Upper lobe of left lung (tissue), 6 donors: ENCODE results near the gene KCNMA1. TPM values are rescaled to one million over a fixed set of nuclear protein-coding genes. Genes with fewer than 3 reads are reported as not detected.

Experiments
- ATAC-seq, 2 donors: fragments of 200-7000 bp; cut with Tn5 transposase; one replicate each; pipeline ENCODE4 v1.9.1; 2022; ENCODE audit warnings: mild to moderate bottlenecking in 2 of 2, moderate library complexity in 2 of 2; ENCODE audit not compliant: low FRiP score in 2 of 2
- DNase-seq, 2 donors: peaks; one replicate each; pipeline ENCODE4 v3.0.0-alpha.2; 2019 to 2020
- H3K27ac ChIP-seq, 4 donors: fragments of 200-600 bp; sonication (generic); one replicate each; pipeline ENCODE4 v1.5.1; 2016 to 2019
- H3K27me3 ChIP-seq, 4 donors: fragments of 200-600 bp; sonication (generic); one replicate each; pipeline ENCODE4 v1.5.1; 2017 to 2019
- H3K36me3 ChIP-seq, 4 donors: fragments of 200-600 bp; sonication (generic); one replicate each; pipeline ENCODE4 v1.5.1; 2016 to 2019
- H3K4me1 ChIP-seq, 4 donors: fragments of 200-600 bp; sonication (generic); one replicate each; pipeline ENCODE4 v1.5.1; 2018 to 2019
- H3K4me3 ChIP-seq, 4 donors: fragments of 200-600 bp; sonication (generic); one replicate each; pipeline ENCODE4 v1.5.1; 2017 to 2019; ENCODE audit warnings: mild to moderate bottlenecking in 2 of 4, moderate library complexity in 1 of 4
- H3K9me3 ChIP-seq, 4 donors: fragments of 200-600 bp; sonication (generic); one replicate each; pipeline ENCODE4 v1.5.1; 2018 to 2019
- EP300 ChIP-seq, 4 donors: sonication (generic); formaldehyde crosslinking; IDR thresholded peaks; one replicate each; pipeline ENCODE4 v1.5.1; 2017; ENCODE audit warnings: antibody characterized with exemption in 4 of 4, control low read depth in 2 of 4
- POLR2A ChIP-seq, 4 donors: fragments of 450-650 bp; IDR thresholded peaks; one replicate each; pipeline ENCODE4 v1.5.1; 2016 to 2017; ENCODE audit warnings: antibody characterized with exemption in 4 of 4, mild to moderate bottlenecking in 2 of 4
- POLR2AphosphoS5 ChIP-seq, 2 donors: sonication (generic); formaldehyde crosslinking; IDR thresholded peaks; one replicate each; pipeline ENCODE4 v1.5.1; 2017; ENCODE audit warnings: antibody characterized with exemption in 2 of 2
- WGBS, 2 donors: methylation state at CpG; one replicate each; pipeline ENCODE4 v1.1.5; 2017 to 2018; 5-methylcytosine and 5-hydroxymethylcytosine counted together
- total RNA-seq, 6 donors: library from RNA; depleted of rRNA in 4 of 6; stranded (reverse); fragments of >200 nt in 4 of 6; gene quantifications; one replicate each; pipeline versions ENCODE4 v1.1.0 to v1.2.1, GENCODE V29; 2016 to 2021
- TF ChIP-seq, protein P1 (sequence below), 6 experiments: fragments of 450-650 bp in 4 of 6; fragments of 200-600 bp in 2 of 6; sonication (generic) in 2 of 6; IDR thresholded peaks; one replicate each; pipeline ENCODE4 v1.5.1; 2016 to 2019; ENCODE audit warnings: antibody characterized with exemption in 6 of 6
- donor health status: DM: no; HTN: no; CAD: no; lungs with moderate emphysema.
- donor health status: DM: no; HTN: yes; CAD: no; lungs with severe emphysema.

The KCNMA1 gene
- total RNA-seq, 6 donors from 2014 or later, result 5.8 to 107 (median 22.0) TPM

DNA sequence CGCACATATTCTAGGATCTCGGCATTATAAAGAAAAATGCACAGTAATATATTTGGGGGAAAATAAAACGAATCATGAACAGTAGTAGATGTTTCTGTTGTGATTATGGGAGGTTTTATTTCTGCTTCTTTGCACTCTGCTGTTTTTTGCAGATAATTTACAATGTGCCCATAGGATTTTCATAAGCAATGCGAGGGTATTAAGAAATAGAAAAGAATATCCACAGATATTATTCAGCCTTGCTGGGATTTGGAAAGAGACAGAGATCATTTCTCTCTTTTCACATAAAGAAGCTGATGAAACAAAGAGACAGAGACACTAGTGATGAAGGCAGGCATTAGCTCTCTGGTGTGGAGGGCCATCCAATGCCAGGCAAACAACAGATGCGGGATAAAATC is 158.6 kb downstream of the KCNMA1 start:
- no peaks in the 10 kb centered on the region for H3K9me3 ChIP-seq
- no peak overlapping the region for H3K4me3 ChIP-seq
- DNase-seq, result no peak
- no peaks in the 10 kb centered on the region for H3K36me3 ChIP-seq
- 60 to 73% methylated on average over 5 of the region's 5 CpGs for WGBS, 2 donors
- no peak overlapping the region for H3K27ac ChIP-seq
- TF ChIP-seq, protein P1, sequence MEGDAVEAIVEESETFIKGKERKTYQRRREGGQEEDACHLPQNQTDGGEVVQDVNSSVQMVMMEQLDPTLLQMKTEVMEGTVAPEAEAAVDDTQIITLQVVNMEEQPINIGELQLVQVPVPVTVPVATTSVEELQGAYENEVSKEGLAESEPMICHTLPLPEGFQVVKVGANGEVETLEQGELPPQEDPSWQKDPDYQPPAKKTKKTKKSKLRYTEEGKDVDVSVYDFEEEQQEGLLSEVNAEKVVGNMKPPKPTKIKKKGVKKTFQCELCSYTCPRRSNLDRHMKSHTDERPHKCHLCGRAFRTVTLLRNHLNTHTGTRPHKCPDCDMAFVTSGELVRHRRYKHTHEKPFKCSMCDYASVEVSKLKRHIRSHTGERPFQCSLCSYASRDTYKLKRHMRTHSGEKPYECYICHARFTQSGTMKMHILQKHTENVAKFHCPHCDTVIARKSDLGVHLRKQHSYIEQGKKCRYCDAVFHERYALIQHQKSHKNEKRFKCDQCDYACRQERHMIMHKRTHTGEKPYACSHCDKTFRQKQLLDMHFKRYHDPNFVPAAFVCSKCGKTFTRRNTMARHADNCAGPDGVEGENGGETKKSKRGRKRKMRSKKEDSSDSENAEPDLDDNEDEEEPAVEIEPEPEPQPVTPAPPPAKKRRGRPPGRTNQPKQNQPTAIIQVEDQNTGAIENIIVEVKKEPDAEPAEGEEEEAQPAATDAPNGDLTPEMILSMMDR (IDR thresholded peaks at IDR 0.05), result no peak
- TF ChIP-seq POLR2A (IDR thresholded peaks at IDR 0.05) (no peak), POLR2AphosphoS5 (IDR thresholded peaks at IDR 0.05) (no peak), EP300 (IDR thresholded peaks at IDR 0.05) (no peak)
- no peaks in the 10 kb centered on the region for H3K4me1 ChIP-seq
- no peak for ATAC-seq
- H3K27me3 ChIP-seq, result no peaks in the 10 kb centered on the region

DNA sequence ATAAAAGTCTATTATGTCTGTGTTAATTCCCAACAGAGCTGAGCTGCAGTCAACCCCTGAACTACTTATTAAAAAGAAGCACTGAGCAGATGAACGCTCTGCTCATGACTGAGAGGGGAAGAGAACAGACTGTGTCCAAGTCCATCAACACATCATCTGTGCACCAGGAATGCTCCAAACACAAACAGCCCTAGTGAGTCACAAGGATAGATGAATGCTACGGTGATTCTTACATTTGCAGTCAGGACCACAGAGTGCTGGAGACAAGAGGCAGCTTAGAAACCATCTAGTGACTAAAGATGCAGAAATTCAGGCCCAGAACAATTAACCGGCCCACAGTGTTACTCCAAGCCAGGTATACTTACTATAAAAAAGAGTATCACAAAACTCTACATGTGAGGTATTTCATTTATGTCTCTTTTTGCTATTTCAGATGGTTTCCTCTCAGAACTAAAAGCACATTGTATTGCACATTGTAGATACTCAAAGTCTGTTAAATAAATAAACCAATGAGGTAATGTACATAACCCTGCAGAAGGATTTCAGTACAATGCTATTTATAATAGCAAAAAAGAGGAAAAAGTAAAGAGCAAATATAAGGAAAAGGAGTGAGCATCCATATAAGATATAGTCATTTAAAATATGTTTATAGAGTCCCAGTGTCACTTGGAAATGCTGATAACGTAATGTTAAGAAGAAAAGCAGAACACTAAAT is 159.2 kb downstream of the KCNMA1 start:
- DNase-seq (no peak), ATAC-seq (no peak)
- no peaks in the 10 kb centered on the region for H3K4me1 ChIP-seq
- TF ChIP-seq, protein P1 (IDR thresholded peaks at IDR 0.05), result no peak
- TF ChIP-seq POLR2AphosphoS5 (IDR thresholded peaks at IDR 0.05) (no peak), POLR2A (IDR thresholded peaks at IDR 0.05) (no peak), EP300 (IDR thresholded peaks at IDR 0.05) (no peak)
- H3K27ac ChIP-seq, result no peak overlapping the region
- H3K27me3 ChIP-seq, result no peaks in the 10 kb centered on the region
- H3K9me3 ChIP-seq, result no peaks in the 10 kb centered on the region
- H3K36me3 ChIP-seq, result no peaks in the 10 kb centered on the region
- no peak overlapping the region for H3K4me3 ChIP-seq
- WGBS, 2 donors, result 78 to 93% methylated on average over 4 of the region's 4 CpGs

DNA sequence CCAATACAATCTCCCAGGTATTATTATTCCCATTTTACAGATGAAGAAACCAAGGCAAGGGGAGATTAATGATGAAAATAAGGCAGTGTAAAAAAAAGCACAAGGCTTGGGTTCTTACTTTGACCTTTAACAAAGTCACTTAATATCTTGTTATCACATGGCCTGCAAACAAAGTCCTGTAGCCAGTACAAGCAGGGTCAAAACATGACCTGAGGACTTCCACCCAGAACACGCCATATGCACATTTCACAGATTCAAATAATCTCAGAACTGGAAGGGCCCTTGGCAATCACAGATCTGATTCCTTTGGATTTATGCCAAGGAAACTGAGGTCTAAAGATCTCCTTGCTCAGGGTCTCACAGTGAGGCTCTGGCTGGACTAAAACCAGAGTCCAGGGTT is 162.1 kb downstream of the KCNMA1 start:
- 90 to 100% methylated on average over 1 of the region's 1 CpG for WGBS, 2 donors
- Histone ChIP-seq H3K36me3 (no peaks in the 10 kb centered on the region), H3K4me1 (no peaks in the 10 kb centered on the region), H3K9me3 (no peaks in the 10 kb centered on the region), H3K4me3 (no peak overlapping the region), H3K27me3 (no peaks in the 10 kb centered on the region), H3K27ac (no peak overlapping the region)
- ATAC-seq, result no peak
- TF ChIP-seq, protein P1 (IDR thresholded peaks at IDR 0.05), result no peak
- no peak for TF ChIP-seq EP300 (IDR thresholded peaks at IDR 0.05)
- TF ChIP-seq POLR2AphosphoS5 (IDR thresholded peaks at IDR 0.05), result no peak
- no peak for TF ChIP-seq POLR2A (IDR thresholded peaks at IDR 0.05)
- DNase-seq, result no peak

DNA sequence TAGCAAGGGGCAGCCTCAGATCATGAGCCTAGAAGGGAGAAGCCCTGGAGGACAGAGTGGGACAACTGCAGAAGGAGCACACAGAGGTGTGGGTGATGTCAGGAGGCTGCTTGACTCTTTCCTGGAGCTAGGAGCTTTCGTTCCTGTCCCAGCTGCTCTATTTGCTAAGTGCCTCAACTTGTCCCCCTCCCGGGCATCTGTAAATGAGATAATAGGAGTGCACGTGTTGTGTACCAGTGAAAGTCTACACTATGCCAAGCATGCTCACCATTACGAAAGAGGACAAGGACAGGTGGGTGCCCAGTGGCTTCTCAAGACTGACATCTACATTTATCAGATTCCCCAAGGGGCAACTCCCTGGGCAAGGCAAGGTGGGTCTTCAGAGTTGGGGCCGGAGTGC is 162.7 kb downstream of the KCNMA1 start:
- Histone ChIP-seq H3K27ac (no peak overlapping the region), H3K36me3 (no peaks in the 10 kb centered on the region), H3K4me3 (no peak overlapping the region), H3K9me3 (no peaks in the 10 kb centered on the region), H3K27me3 (no peaks in the 10 kb centered on the region), H3K4me1 (no peaks in the 10 kb centered on the region)
- DNase-seq (no peak), ATAC-seq (no peak)
- TF ChIP-seq EP300 (IDR thresholded peaks at IDR 0.05) (no peak), POLR2AphosphoS5 (IDR thresholded peaks at IDR 0.05) (no peak), POLR2A (IDR thresholded peaks at IDR 0.05) (no peak)
- TF ChIP-seq, protein P1 (IDR thresholded peaks at IDR 0.05), result no peak
- 88 to 100% methylated on average over 5 of the region's 5 CpGs for WGBS, 2 donors

DNA sequence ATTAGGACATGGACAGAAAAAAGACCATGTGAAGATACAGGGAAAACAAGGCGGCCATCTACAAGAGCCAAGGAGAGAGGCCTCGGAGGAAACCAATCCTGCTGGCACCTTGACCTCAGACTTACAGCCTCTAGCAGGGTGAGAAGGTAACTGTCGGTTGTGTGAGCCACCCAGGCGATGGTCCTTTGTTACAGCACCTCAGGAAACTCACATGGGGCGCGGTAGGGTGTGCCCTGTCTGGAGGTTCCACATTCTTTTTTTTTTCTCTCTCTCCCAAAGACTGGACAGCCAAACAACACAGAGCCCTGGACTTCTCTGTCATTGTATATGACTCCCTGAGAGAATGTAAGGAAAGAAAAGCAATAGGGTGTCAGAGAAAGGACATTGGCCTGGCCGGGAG is 163.2 kb downstream of the KCNMA1 start:
- Histone ChIP-seq H3K27me3 (no peaks in the 10 kb centered on the region), H3K4me1 (no peaks in the 10 kb centered on the region), H3K27ac (no peak overlapping the region), H3K9me3 (no peaks in the 10 kb centered on the region), H3K36me3 (no peaks in the 10 kb centered on the region), H3K4me3 (no peak overlapping the region)
- TF ChIP-seq, protein P1 (IDR thresholded peaks at IDR 0.05), result no peak
- no peak for TF ChIP-seq EP300 (IDR thresholded peaks at IDR 0.05)
- no peak for TF ChIP-seq POLR2AphosphoS5 (IDR thresholded peaks at IDR 0.05)
- no peak for TF ChIP-seq POLR2A (IDR thresholded peaks at IDR 0.05)
- ATAC-seq (no peak), DNase-seq (no peak)
- WGBS, 2 donors, result 86 to 94% methylated on average over 7 of the region's 7 CpGs
